HG03139 (cell line): Measurements from ENCODE around the gene SEMA4G.
"Not testable (repeated sequence)": the region's sequence is repeated elsewhere in the genome, so short reads cannot be mapped to it uniquely, and the experiment has no call there.

Experiments
- ATAC-seq: cut with Tn5 transposase; IDR thresholded peaks from one replicate; pipeline ENCODE4 v1.9.1; 2021; ENCODE audit not compliant: unreplicated experiment

SEMA4G gene

DNA sequence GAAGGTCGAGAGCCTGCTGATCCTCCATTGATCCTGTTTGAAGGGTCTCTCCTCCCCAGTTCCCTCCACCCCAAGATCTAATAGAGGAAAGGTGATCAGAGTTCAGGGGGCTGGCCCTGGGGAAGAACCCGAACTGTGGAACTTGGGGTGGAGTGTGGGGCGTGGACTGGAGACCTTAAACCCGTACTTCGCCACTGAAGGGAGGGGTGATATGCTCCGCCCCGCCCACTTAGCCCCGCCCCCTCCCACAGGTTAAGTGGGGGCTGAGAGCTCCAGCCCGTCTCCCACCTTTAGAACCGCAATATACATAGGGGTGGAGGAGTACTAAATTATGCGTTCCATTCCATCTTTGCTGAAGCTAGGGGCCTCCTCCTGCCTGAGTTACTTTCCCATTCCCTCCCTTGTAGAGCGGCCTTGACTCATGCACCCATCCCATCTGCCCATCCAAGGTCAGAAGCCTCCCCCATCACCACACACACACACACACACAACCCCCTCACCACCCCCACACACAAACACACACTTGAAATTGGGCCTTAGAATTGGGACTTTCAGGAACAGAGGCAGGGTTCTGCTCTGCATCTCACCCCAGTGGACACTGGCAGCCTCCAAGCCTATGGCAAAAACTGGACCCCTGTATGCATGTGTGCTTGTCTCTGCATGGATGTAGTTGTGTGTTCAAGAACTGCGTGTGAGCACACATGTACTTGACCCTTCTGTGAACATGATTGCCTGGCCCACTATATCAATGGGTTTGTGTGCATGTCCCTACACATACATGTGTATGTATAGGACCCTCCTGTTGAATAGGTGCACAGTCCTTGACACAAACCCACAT is 991 bp downstream of the SEMA4G start:
- ATAC-seq, result no peak

GRCh38 chr10:100970914-100971811 is 1.9 kb downstream of the SEMA4G start:
- ATAC-seq, result no peak

DNA sequence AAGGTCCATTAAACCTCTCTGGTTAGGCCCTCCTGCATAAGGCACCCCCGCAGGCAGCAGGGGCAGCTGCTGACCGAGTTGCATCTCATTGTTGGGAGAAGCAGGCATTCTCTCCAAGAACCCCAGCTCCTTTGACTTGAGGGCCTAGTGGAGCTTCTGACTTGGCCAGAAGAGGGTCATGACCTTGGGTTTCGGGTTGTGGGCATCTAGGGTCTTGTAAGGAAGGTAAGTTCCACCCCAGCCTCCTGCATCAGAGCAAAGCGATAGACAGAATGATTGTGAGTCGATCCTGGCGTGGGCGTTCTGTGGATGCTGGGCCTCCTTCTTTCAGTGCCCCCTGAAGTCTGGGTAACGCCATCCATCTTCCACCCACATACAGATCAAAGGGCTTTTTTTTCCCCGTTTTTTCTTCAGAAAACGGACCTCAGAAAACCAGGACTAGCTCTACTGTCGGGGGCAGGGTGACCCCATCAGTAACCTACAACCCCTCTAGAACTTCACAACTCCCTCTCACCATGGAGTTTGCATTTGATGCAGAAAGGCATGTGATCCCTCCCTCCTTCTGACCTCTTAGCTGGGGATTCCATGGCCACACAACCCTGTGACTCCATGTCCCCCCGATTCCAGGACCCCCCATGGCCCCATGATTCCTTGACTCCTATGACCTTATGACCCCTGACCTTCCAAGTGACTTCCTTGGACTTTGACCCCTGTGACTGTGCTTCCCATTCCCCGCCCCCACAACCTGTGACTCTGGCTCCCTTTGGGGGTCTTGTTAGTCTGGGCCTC is 3.0 kb downstream of the SEMA4G start:
- no peak for ATAC-seq

DNA sequence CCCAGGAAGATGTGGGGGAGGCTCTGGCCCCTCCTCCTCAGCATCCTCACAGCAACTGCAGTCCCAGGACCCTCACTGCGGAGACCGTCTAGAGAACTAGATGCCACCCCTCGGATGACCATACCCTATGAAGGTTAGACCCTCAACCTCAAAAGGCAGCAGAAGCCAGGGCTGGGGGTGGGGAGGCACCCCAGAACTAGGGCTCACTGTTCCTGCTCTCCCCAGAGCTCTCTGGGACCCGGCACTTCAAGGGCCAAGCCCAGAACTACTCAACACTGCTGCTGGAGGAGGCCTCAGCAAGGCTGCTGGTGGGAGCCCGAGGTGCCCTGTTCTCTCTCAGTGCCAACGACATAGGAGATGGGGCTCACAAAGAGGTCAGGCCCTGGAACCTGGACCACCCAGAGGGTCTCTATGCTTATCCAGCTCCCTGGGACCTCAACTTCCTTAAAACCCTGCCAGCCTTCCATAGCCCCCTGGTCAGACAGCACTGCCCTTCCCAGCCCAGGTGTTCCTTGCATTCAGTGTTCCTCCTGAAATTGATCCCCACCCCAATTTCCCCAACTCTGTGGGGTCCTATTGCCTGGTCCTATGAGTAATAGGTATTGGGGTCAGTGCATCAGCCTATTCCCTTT is 3.7 kb downstream of the SEMA4G start:
- ATAC-seq, result no peak

GRCh38 chr10:100975397-100975796 is 6.1 kb downstream of the SEMA4G start:
- ATAC-seq, result not testable (repeated sequence)

DNA sequence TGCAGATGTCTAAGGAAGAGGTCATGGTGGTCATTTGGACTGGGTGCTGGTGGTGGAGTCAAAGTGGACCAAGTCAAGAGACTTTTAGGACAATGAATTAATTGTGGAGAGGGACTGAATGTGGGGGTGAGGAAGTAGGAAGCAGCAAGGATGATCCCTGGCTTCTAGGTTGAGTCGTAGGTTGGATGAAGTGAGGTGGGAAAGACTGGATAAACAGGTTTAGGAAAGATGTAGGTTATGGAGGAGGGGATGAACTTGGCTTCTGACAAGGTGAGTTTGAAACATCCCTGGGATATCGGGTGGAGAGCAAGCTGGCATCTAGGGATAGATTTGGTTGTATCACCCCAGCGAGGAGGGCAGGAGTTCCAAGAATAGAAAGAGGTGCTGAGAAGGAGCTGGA is 7.6 kb downstream of the SEMA4G start:
- no peak for ATAC-seq

DNA sequence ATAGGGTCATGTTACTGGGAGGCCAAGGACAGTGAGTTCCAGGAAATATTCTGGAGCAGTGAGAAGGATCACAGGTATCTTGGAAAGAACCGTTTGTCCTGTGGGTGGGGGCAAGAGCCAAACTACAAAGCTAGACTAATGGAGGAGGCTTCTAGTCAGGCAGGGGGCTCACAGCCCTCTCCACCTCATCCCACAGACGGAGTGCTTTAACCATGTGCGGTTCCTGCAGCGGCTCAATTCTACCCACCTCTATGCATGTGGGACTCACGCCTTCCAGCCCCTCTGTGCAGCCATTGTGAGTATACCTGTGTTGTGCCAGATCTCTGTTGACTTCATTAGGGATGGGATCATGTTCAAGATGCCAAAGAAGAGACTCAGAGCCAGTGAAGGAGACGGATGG is 8.1 kb downstream of the SEMA4G start:
- ATAC-seq, result no peak

DNA sequence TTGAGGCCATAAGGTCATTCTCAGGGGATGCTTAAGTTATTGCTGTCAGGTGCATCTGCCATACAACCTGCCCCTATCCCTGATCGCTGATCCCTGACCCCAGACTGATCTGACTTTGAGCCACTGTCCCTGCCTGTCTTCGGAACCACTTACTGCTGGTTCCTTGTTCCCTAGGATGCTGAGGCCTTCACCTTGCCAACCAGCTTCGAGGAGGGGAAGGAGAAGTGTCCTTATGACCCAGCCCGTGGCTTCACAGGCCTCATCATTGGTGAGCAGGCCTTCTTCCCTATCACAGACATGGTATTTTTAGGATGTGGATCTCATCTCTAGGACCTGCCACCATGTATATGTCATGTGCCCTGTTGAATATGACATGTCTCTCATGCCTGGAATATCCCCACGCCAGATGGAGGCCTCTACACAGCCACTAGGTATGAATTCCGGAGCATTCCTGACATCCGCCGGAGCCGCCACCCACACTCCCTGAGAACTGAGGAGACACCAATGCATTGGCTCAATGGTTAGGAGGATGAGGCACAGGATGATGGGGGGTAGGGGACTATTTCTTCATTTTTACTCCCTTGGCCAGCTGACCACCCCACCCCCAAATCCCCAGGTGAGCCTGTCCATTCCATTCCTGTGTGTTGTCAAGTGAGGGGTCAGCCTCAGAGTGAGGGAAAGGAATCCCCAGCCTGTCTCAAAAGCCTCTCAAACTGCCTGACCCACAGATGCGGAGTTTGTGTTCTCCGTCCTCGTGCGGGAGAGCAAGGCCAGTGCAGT is 9.0 kb downstream of the SEMA4G start:
- no peak for ATAC-seq

GRCh38 chr10:100978901-100979195 is 9.5 kb downstream of the SEMA4G start:
- no peak for ATAC-seq

- no peak for ATAC-seq
These were observed 10.5 kb downstream of the SEMA4G start for GRCh38 chr10:100979791-100980272.

DNA sequence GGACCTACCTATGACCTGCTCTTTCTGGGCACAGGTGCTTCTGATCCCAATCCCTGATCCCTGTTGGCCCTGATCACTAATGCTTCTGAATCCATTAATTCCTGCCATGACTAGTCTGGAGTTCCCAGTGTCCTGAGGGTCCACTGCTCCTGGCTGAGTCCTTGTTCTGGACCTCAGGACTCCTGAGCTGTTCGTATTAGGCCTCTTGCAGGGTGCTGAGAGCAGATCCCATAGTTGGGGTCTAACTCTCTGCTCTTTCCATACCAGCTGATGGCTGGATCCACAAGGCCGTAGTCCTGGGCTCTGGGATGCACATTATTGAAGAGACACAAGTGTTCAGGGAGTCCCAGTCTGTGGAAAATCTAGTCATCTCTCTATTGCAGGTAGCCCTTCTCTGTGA is 11.0 kb downstream of the SEMA4G start:
- ATAC-seq, result no peak

GRCh38 chr10:100980711-100981110 is 11.4 kb downstream of the SEMA4G start:
- no peak for ATAC-seq

GRCh38 chr10:100981178-100981772 is 12.0 kb downstream of the SEMA4G start:
- no peak for ATAC-seq

DNA sequence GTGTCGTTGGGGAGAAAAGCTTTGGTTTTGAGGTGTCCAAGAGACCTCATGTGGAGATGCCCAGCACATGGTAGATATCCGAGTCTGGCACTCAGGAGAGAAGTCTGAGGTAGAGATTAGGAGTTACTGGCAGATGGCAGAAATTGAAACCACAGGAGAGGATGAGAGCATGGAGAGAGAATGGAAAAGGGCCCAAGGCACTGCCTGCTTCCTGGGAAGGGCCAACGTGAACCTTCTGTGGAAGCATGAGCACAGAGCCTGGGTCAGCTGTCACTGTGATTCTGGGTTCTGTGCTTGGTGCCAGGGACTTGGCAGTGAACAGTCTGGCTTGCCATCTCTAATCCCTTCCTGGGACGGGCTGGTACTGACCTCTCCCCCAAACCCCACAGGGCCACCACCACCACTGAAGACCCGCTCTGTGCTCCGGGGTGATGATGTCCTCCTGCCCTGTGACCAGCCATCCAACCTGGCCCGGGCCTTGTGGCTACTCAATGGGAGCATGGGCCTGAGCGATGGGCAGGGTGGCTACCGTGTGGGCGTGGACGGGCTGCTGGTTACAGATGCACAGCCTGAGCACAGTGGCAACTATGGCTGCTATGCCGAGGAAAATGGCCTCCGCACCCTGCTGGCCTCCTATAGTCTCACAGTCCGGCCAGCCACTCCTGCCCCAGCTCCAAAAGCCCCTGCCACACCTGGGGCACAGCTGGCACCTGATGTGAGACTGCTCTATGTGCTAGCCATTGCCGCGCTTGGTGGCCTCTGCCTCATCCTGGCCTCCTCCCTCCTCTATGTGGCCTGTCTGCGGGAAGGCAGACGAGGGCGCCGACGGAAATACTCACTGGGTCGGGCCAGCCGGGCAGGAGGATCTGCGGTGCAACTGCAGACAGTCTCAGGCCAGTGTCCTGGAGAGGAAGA is 13.9 kb downstream of the SEMA4G start:
- ATAC-seq, result no peak

- no peak for ATAC-seq
These were observed 14.8 kb downstream of the SEMA4G start for GRCh38 chr10:100983868-100984671.

GRCh38 chr10:100984672-100985177 is 15.4 kb downstream of the SEMA4G start:
- no peak for ATAC-seq

DNA sequence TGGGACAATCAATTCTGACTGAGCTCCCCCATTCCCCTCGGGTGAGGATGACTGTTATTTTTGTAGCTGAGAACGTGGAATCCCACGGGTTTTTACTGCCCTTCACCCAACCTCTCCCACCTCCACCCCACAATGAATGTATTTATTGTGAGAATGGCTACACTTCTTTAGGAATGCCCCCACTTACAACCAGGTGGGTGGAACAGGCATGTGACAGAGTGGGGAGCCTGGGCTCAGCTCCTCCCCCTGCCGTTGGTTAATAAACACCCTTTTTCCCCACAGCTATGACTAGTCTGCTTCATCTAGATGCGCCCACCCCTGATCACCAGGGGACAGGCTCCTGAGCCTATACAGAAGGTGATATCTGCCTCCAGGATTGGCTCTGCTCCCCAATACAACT is 16.0 kb downstream of the SEMA4G start:
- ATAC-seq, result no peak

DNA sequence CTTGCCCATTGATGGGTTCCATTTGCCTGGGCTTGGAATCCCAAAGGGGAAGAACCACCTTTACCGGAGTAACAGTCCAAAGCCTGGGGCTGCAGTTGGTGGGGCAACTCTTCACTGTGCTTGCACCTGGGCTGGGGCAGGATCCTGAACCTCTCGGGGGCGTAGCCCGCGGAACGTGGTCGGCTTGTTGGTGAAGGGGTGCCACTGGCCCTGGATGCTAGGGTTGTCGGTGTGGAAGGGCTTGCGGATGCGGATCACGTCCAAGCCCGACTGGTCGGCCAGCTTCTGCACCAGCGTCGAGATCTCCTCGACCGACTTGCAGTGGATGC is 17.3 kb downstream of the SEMA4G start:
- no peak for ATAC-seq
